GM19035 (cell line): ENCODE results near the gene ATP6V0A1.
"Not testable (repeated sequence)": the region's sequence is repeated elsewhere in the genome, so short reads cannot be mapped to it uniquely, and the experiment has no call there.

ENCODE experiments used
- ATAC-seq: cut with Tn5 transposase; IDR thresholded peaks from one replicate; pipeline ENCODE4 v1.9.1; 2021; ENCODE audit not compliant: unreplicated experiment

Gene ATP6V0A1

GRCh38 chr17:42436391-42436790, 22.3 kb upstream of the ATP6V0A1 start:
- no peak for ATAC-seq

- ATAC-seq, result no peak
These were observed 19.8 kb upstream of the ATP6V0A1 start for GRCh38 chr17:42438600-42439567.

GRCh38 chr17:42441371-42442195, 17.1 kb upstream of the ATP6V0A1 start:
- ATAC-seq, result no peak

- ATAC-seq, result no peak
These were observed 16.5 kb upstream of the ATP6V0A1 start for GRCh38 chr17:42442196-42442565.

GRCh38 chr17:42449176-42449575, 9.5 kb upstream of the ATP6V0A1 start:
- ATAC-seq, result not testable (repeated sequence)

GRCh38 chr17:42449838-42450237, 8.8 kb upstream of the ATP6V0A1 start:
- not testable (repeated sequence) for ATAC-seq

- not testable (repeated sequence) for ATAC-seq
These were observed 7.4 kb upstream of the ATP6V0A1 start for GRCh38 chr17:42451270-42451669.

DNA sequence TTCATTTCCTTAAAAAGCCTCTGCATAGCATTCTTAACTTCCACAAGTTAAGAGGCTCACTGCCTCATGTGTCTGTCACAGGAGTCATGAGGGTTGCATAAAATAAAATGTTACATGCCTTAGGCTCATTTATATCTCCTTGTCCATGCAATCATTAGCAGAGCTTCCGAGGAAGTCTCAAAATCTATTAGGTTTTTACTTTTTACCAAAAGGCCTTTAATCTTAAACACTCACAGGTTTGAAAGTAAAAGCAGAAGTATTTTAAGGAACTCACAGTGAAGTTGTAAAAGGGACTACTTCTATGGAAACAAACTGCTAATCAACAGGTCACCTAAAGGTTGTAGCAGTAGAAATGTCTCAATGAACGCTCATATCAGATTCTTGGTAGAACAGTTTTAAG, 5.2 kb upstream of the ATP6V0A1 start:
- no peak for ATAC-seq

GRCh38 chr17:42454987-42455386, 3.7 kb upstream of the ATP6V0A1 start:
- not testable (repeated sequence) for ATAC-seq

DNA sequence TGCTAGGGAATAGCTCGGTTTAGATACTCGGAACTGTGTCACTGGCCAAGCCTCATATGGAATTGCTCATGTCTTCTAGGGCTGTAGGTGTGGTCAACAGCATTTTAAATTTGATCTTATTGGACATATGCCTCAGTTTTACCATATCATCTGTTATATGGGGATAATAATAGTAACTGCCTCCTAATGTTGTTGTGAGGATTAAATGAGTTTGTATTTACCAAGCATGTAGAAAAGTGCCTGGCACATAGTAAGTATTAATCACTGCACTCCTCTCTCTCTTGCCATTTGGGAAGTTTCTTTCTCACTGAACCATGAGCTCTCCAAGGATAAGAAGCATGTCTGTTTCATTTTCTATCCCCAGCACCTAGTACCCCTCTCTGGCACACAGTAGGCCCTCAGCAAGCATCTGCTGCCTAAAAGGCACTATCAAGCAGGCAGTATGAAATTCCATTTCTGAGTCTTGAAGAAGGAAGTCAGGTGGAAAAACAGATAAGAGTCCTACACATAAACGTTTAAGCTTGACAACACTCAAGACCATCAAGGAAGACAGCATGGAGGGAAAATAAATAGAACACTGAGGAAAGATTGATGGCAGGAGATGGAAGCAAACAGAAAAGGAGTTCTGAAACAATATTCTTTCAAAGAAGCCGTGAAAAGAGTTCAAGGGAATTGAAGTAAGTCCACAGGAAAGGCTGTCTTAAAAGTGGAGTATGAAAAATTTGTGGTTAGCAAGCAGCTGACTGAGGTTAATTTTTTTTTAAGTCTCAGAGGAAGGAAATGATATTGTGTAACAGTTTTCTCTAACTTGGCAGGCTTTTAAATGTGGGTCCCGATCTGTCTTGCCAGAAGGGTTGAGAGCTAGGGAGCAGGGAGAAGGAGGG, 2.2 kb upstream of the ATP6V0A1 start:
- ATAC-seq, result no peak

- ATAC-seq, result no peak
These were observed 1.4 kb upstream of the ATP6V0A1 start for GRCh38 chr17:42457107-42457792.

- no peak for ATAC-seq
These were observed 650 bp downstream of the ATP6V0A1 start for GRCh38 chr17:42459256-42459800.

- no peak for ATAC-seq
These were observed 1.2 kb downstream of the ATP6V0A1 start for GRCh38 chr17:42459801-42460281.

- no peak for ATAC-seq
These were observed 1.7 kb downstream of the ATP6V0A1 start for GRCh38 chr17:42460371-42460770.

GRCh38 chr17:42463976-42464400, 5.3 kb downstream of the ATP6V0A1 start:
- ATAC-seq, result no peak

GRCh38 chr17:42467889-42468288, 9.2 kb downstream of the ATP6V0A1 start:
- ATAC-seq, result no peak

GRCh38 chr17:42472709-42473521, 14.2 kb downstream of the ATP6V0A1 start:
- no peak for ATAC-seq

- ATAC-seq, result no peak
These were observed 15.6 kb downstream of the ATP6V0A1 start for GRCh38 chr17:42474276-42474675.

DNA sequence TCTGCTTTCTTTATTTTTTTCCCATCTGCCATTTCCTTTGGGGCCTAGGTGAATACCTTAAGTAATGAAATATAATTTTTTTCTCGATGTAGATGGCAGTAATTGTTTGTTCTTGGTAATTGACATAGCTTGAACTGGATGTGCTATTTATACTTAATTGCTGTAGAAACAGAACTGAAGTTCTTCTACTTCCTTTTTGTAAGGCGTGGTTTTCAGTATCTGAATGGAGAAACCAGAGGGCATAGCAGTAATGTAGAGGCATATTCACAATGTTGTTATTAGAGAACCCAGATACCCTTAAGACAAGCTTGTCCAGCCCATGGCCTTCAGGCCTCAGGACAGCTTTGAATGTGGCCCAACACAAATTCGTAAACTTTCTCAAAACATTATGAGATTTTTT, 16.4 kb downstream of the ATP6V0A1 start:
- ATAC-seq, result no peak
